GM19467 (cell line): ENCODE data around the gene AIPL1.

Experiments used
- ATAC-seq: cut with Tn5 transposase; IDR thresholded peaks from one replicate; pipeline ENCODE4 v1.9.1; 2021; ENCODE audit warnings: mild to moderate bottlenecking, moderate library complexity; ENCODE audit not compliant: unreplicated experiment

AIPL1 gene

DNA sequence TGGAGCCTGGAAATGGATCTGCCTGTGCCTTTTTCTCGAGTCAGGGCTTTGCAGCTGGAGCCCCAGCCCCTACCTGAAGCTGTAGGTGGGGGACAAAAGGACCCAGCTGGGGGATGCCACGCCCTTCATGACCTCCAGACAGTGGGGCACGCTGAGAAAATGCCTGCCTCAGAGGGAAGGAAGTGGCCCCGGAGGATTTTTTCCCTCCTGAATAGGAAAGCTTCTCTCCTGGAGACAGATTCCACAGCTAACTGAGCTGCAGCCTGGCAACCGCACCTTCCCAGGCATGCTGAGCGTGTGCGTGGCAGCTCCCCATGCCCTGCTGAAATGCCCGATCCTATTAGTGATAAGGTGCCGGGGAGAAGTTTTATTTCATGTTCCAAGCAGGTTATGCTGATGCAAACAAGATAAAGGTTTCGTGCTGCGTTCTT, 58.0 kb downstream of the AIPL1 start:
- no peak for ATAC-seq

- ATAC-seq, result no peak
Observed at GRCh38 chr17:6374761-6375312, 60.1 kb downstream of the AIPL1 start.

DNA sequence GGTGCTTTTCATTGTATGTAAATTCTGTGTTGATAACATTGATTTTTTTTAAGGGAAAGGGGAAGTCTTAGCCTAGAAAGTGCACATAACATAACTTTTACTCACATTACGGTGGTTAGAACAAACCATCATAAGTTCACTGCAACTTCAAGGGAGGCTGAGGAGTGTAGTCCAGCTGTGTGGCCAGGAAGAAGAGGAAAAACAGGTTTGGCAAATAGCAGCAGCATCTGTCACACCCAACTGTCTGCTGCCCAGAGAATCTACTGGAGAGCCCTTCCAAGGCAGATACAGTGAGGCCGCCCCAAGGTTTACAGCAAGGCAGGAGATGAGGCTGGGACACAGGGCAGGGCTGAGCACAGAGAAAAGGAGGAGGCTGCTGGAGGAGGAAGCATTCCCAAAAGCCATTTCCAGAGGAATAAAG, 60.6 kb downstream of the AIPL1 start:
- no peak for ATAC-seq
